ENCODE measurements around the gene ATP6V0D1.

Gene ATP6V0D1

DNA sequence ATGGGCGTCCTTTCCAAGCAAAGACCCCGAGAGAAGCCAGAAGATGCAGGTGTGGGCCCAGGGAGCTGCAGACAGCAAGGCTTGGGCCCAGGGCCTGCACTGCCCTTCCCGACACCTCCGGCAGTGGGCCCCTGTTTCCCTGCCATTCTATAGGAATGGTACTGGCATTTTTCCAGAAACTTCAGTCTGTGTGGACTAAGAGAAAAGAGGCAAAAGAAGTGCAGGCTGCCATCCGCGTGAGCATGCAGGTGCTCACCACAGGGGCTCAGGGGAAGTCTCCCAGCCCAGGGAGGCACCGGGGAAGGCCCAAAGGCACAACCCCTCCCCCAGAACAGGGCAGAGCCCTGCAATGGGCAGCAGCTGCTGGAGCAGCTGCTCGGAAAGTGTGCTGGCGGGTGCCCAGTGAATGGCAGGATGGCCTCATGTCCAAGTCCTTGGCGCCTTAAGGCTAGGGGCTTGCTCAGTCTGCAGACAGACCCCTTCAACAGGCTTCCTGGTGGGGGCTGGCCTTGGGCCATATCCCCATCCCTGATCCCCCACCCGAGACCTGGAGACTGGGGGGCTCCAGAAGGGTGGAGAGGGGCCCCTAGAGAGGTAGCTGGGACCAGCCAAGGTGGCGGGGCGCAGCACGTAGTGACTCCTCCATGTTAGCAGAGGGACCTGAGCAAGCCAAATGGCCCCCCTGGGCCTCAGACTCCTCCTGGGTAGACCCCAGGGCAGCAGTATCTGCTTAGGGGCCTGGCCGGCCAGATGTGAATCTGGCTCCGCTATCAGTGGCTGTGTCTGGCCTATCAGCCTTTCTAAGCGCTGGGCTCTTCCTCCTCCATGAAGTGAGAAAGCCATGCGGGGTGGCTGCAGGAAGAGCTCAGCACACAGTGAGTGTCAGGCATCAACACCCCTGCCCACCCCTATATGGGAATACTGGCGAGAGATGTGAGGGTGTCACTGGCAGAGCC is 80.9 kb downstream of the ATP6V0D1 start:
- DNase-seq = peak in 1 of 2 experiments; percentile 18

- no peak for DNase-seq
Observed at GRCh38 chr16:67399218-67399733, 81.7 kb downstream of the ATP6V0D1 start.

- no peak for DNase-seq
Observed at GRCh38 chr16:67398546-67399217, 82.3 kb downstream of the ATP6V0D1 start.

DNA sequence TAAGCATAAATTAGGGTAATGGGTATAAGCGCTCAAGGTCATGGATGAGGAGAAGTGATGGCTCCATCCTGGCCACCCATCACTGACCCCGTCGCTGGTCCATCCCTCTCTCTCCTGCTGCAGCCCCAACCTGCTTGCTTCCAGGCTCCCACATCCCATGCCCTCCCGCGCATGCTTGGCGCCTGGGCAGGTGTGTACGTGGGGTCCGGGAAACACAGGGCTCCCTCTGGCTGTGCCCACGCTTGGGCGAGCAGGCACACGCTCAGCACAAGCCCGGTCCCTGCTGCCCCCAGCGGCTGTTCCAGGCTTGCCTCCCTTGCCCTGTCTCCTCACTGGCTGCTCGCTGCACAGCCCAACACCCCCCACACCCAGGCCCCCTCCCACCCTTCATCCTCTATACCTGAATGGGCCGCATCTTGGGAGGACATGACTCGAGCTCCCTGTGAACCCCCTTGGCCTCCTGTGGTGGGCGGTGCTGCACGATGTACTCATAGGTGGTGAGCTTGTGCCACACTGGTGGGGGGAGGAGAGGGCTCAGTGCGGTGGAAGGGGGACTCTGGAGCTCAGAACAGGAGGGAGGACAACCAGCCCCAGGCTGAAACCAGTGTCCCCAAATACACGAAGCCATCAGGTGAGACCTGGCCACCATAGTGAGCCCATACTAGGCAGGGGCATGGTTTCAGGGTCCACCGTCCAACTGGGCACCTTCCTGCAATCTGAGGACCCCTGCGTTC is 83.0 kb downstream of the ATP6V0D1 start:
- no peak for DNase-seq

- no peak for DNase-seq
Observed at GRCh38 chr16:67397036-67397801, 83.7 kb downstream of the ATP6V0D1 start.

DNA sequence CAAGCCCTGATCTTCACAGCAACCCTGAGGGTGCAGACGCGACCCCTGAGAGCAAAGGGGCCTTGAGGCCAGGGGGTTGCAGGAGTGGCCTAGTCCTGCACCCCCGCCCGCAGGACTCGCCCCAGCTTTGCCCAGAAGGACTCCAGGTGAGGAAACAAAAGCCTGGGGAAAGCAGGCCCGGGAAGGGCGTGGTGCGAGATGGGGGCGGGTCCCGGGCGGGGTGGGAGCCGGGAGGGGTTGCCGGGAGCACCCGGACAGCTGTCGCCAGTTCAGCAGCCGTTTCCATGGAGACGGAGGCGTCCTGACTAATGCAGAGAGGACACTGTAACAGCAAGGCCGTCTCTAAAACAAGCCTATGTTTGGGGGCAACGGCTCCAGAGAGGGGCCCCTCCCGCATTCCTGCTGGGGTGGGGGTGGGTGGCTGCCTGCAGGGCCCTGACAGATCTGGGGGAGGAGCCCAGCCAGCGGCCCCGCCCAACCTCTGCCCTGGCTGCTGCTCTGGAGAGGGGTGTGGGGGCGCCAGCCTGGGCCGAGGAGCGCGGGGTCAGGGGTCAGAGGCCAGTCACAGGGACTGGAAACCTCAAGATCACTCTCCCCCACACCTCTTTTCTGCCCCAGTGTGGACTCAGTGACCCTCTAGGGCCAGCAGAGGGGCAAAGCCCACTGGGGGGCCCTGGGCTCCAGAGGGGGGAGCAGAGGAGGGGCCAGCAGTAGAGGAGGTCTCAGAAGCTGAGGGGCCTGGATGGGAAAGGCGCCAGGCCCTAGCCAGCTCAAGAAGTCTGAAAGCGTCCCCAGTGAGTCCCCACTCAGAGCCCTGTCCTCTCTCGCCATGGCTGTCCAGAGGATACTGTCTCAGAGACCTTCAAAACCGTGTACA is 84.6 kb downstream of the ATP6V0D1 start:
- DNase-seq = peak; percentile 48 to 82

- DNase-seq = peak; percentile 65 to 80
Observed at GRCh38 chr16:67395458-67396158, 85.3 kb downstream of the ATP6V0D1 start.

DNA sequence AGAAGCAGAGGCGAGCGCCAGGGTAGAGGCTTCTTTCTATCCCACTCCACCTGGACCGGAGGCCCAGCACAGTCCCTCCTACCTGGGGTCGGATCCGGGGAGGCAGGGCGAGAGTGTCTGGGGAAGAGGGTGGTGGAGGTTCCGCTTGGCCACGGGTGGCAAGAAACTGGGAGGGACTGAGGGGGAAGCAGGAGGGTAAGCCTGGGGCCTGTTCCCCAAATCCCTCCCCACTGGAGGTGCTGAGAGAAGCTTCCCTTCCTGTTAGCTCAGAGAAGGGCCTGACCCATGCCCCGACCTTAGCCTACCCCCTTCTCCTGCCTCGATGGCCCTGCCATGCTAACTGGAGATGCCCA is 85.9 kb downstream of the ATP6V0D1 start:
- no peak for DNase-seq

DNA sequence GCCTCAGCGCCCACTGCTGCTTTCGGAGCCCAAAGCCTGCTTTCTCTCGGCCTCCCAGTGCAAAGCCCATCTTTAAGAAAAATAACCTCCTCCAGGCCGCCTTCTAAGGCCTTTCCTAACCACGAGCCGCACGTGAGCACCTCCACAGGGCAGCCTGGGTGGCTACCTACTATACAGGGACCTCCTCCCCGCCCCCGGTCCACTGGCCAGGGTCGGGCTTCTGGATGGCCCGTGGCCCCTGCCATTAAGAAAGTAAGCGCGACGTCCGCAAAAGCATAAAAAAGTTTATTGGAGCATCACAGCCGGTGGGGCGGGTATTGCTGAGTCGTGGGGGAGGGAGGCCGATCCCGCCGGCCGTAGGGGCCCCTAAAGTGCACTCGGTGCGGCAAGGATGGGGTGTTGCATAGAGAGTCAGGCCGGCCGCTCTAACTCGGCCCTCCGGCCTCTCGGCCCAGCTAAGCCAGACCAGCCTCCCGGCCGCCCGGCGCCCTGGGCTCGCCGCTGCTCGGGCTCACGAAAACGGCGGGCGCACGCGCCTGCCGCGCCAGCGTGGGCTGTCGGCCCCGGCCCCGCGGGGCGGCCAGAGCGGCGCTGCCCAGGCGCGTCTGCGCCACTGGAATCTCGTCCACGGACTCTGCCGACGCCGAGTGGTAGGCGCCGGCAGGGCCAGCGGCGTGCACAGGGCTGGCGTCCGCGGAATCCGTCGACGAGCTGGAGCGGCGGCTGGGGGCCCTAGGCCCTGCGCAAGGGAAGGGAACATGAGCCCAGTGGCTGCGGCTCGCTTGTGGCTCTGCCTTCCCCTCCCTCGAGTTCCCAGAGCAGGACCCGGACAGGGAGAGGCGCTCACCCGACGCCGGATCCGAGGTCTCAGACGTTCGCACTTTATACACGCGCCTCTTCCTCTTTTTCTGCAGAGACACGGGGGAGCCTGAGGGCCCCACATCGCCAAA is 86.5 kb downstream of the ATP6V0D1 start:
- peak in 1 of 2 experiments; percentile 10 for DNase-seq

DNA sequence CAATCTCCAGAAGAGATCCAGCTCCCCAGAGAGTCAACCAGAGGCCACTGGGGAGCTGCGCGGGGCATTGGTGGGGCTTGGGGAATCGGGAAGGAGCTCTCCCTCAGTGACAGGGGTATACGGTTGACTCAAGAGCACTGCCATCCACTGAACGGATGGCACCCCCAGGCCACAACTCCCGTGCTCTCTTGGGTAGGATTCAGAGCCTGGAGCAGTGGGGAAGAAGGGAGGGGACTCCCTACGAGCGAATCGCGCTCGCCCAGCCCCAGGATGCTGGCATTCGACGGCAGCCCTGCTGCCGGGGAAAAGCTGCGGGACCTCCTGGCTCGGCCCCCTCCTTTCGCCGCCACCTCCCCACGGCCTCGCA is 87.2 kb downstream of the ATP6V0D1 start:
- DNase-seq = no peak

- peak; percentile 67 to 85 for DNase-seq
Observed at GRCh38 chr16:67393111-67393787, 87.7 kb downstream of the ATP6V0D1 start, which contains the start of gene TPPP3. TSS of gene TPPP3 (minus strand) at chr16:67393498. CDS start at chr16:67391111, 2,387 bp downstream.

DNA sequence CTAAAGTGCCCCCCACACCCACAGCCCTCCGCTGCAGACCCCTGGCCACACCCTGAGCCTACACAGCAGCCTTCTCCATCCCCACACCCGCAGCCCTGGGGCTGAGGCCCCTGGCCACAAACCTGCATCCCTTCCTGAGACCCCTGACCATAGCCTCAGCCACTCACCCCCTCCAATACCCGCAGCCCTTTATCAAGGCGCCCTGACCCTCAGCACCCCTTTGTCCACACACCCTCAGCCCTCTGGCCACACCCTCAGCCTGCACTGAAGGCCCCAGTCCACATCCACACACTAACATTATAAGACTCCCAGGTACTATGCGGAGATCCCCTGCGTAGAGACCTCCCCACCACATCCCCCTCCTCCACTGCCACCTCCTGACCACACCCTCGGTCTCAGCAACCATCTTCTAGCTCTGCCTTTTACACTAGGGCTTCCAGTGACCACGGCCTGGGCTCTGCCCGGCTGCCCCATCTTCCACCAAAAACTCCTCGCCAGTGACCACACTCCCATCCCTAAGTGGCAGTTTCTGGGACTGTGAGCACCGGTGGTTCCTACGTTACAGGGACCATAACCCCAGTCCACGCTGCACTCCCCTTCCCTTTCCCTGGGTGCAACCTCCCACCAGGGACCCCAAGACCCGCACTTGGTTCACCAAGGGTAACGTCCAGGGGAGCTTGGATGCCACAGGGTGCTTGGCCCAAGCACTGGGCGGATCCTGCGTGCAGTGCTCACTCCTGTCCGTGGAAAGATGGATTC is 88.5 kb downstream of the ATP6V0D1 start:
- DNase-seq = no peak

- DNase-seq = no peak
Observed at GRCh38 chr16:67391424-67392300, 89.3 kb downstream of the ATP6V0D1 start.

DNA sequence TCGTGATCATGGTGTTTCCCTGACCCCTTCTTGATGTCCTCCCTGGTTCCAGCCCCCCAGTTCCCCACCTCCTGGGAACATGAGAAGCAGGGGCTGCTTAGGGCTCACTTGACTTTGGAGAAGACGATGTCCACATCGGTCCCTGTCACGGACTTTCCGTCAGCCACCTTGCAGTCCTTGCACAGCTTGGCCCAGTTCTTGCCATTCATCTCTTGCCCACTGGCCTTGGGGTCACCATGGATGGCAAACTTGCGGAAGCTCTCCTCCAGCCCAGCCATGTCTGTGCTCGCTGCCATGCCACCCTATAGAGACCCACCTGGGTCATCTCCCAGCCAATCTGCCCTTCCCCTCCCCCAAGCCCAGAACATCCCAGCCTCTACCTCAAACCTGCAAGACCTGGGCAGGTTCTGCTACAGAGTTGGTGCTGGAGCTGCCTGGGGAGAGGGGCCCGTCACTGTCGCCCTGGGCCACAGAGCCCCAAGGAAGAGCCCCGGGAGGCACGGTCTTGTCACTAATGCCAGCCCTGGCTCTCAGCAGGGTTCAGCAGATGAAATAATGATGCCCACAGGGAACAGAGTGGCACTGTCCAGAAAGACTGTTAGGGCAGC is 90.0 kb downstream of the ATP6V0D1 start:
- no peak for DNase-seq

DNA sequence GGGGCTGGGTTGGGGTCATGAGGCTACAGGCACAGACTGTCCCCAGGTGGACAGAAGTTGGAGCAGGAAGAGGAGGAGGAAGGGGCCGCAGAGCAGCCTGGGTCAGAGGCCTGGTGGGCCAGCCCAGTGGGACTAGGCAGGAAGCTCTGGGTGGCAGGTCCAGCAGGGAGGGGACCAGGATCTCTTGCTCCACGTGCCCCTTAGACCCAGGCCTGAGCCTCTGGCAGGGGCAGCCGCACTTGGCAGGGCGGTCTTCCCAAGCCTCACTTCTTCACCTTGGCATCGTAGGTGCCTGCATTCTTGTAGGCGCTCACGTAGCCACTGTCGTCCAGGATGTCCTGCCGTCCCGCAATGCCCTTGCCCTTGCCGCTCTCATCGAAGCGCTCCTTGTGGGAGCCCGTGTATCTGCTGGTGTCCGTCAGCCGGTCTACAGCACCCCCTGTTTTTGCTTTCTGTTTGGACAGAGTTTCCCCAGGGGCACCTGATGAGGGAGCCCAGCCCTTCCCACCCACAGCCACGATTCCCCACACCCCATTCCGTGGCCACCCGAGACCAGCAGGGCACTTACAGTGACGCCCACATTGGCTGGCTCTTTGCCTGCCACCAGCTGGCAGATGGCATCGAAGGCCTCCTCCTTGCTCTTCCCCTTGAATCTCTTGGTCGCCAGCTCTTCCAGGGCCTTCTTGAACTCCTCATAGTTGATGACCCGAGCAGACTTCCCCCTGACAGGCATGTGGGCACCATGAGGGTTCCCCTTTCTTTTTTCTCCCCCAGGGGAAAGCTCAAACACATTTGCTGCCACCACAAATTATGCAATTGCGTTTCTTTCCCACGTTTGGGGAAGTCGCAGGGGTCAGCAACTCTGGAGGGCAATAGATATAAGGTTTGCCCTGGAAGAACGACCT is 90.8 kb downstream of the ATP6V0D1 start:
- no peak for DNase-seq
